Testis (tissue), 3 donors: Measurements from ENCODE around the gene ADD3. TPM values are rescaled to one million over a fixed set of nuclear protein-coding genes. Genes with fewer than 3 reads are reported as not detected.

ENCODE experiments used
- DNase-seq: peaks from one replicate; pipeline ENCODE4 v3.0.0-alpha.2; 2019
- H3K27ac ChIP-seq, 2 donors: fragments of 200-600 bp; sonication (generic); one replicate each; pipeline ENCODE4 v1.5.1; 2019
- H3K27me3 ChIP-seq: fragments of 200-600 bp; sonication (generic); one replicate; pipeline ENCODE4 v1.5.1; 2019
- H3K36me3 ChIP-seq: fragments of 200-600 bp; sonication (generic); one replicate; pipeline ENCODE4 v1.5.1; 2017; ENCODE audit warnings: low read depth; ENCODE audit errors: missing control alignments
- H3K4me1 ChIP-seq: fragments of 200-600 bp; sonication (generic); one replicate; pipeline ENCODE4 v1.5.1; 2019
- H3K4me3 ChIP-seq, 2 donors: fragments of 200-600 bp; sonication (generic); one replicate each; pipeline ENCODE4 v1.5.1; 2017 to 2019
- H3K9me3 ChIP-seq: fragments of 200-600 bp; sonication (generic); one replicate; pipeline ENCODE4 v1.5.1; 2017
- CTCF ChIP-seq, 3 experiments: fragments of 450-650 bp in 2 of 3; fragments of 200-600 bp in 1 of 3; sonication (generic) in 1 of 3; IDR thresholded peaks; one replicate each; pipeline ENCODE4 v1.5.1; 2016 to 2019; ENCODE audit warnings: antibody characterized with exemption in 3 of 3, mild to moderate bottlenecking in 2 of 3, moderate library complexity in 1 of 3
- POLR2A ChIP-seq: fragments of 450-650 bp; IDR thresholded peaks from one replicate; pipeline ENCODE4 v1.6.1; 2017; ENCODE audit warnings: antibody characterized with exemption, mild to moderate bottlenecking, moderate library complexity
- WGBS, 2 donors: methylation state at CpG; one replicate each; pipeline ENCODE4 v1.1.5; 2018; 5-methylcytosine and 5-hydroxymethylcytosine counted together
- intact Hi-C: fragments of 100-400 bp; cut with DNase I; formaldehyde crosslinking; loops from one replicate; pipeline ENCODE4 v1.15.1; 2023; ENCODE audit warnings: low total_unique reads
- polyA plus RNA-seq: library from polyadenylated mRNA; stranded (reverse); fragments of 350-450 nt; fragmentation: Illumina TruSeq; extraction: RNeasy Lipid Tissue Mini Kit (QIAGEN cat#74804); gene quantifications from one replicate; pipeline ENCODE4 v1.2.3, GENCODE V29; 2014; ENCODE audit warnings: low read depth, low replicate concordance; ENCODE audit not compliant: insufficient read depth
- total RNA-seq, 2 donors: library from RNA; depleted of rRNA; stranded (reverse); fragments of >200 nt; gene quantifications; one replicate each; pipeline ENCODE4 v1.2.3, GENCODE V29; 2016

Gene ADD3
- total and polyA plus RNA-seq, 3 donors from 2014 or later, result 155 to 394 (median 240) TPM

GRCh38 chr10:109987452-109988211 is 20.2 kb upstream of the ADD3 start:
- H3K9me3 ChIP-seq, result no peaks in the 10 kb centered on the region
- no peaks in the 10 kb centered on the region for H3K36me3 ChIP-seq
- no peak for DNase-seq
- H3K27me3 ChIP-seq, result no peaks in the 10 kb centered on the region
- no peak overlapping the region for H3K27ac ChIP-seq
- H3K4me3 ChIP-seq, result no peak overlapping the region
- H3K4me1 ChIP-seq, result peaks cover 8% of the 10 kb centered on the region
- intact Hi-C loops, result no loop called here
- no peak for TF ChIP-seq POLR2A
- no peak for TF ChIP-seq CTCF (IDR thresholded peaks at IDR 0.05)
- 76 to 77% methylated on average over 3 of the region's 3 CpGs for WGBS, 2 donors

- Histone ChIP-seq H3K4me3 (no peak overlapping the region), H3K27me3 (no peaks in the 10 kb centered on the region), H3K9me3 (no peaks in the 10 kb centered on the region), H3K36me3 (no peaks in the 10 kb centered on the region), H3K4me1 (peaks cover 5% of the 10 kb centered on the region), H3K27ac (peak overlapping the region in 1 of 2 donors; percentile 7)
- intact Hi-C loops, result no loop called here
- WGBS, 2 donors, result 52 to 64% methylated on average over 1 of the region's 1 CpG
- no peak for DNase-seq
- TF ChIP-seq POLR2A, result no peak
- no peak for TF ChIP-seq CTCF (IDR thresholded peaks at IDR 0.05)
Observed at GRCh38 chr10:109988212-109988596, 19.6 kb upstream of the ADD3 start.

GRCh38 chr10:109991266-109991855 is 16.4 kb upstream of the ADD3 start:
- Histone ChIP-seq H3K36me3 (no peaks in the 10 kb centered on the region), H3K27ac (no peak overlapping the region), H3K4me1 (peaks cover 12% of the 10 kb centered on the region), H3K9me3 (no peaks in the 10 kb centered on the region), H3K27me3 (no peaks in the 10 kb centered on the region), H3K4me3 (no peak overlapping the region)
- intact Hi-C loops, result no loop called here
- DNase-seq, result no peak
- TF ChIP-seq POLR2A, result no peak
- no peak for TF ChIP-seq CTCF (IDR thresholded peaks at IDR 0.05)
- 95 to 100% methylated on average over 1 of the region's 1 CpG for WGBS, 2 donors

- Histone ChIP-seq H3K27ac (peak overlapping the region in 1 of 2 donors; percentile 54), H3K36me3 (no peaks in the 10 kb centered on the region), H3K9me3 (no peaks in the 10 kb centered on the region), H3K27me3 (no peaks in the 10 kb centered on the region), H3K4me3 (no peak overlapping the region), H3K4me1 (peaks cover 24% of the 10 kb centered on the region)
- WGBS, 2 donors, result 47 to 51% methylated on average over 3 of the region's 3 CpGs
- intact Hi-C loops, result no loop called here
- no peak for DNase-seq
- TF ChIP-seq CTCF (IDR thresholded peaks at IDR 0.05) (no peak), POLR2A (no peak)
Observed at GRCh38 chr10:109992485-109992884, 15.3 kb upstream of the ADD3 start.
